HUES64 (cell line): Measurements from ENCODE around the gene ABT1.

Experiments
- H3K27ac ChIP-seq: 2 replicates; pipeline ENCODE4 v1.7.0; 2013; ENCODE audit warnings: low read depth, low read length, inconsistent platforms
- H3K27me3 ChIP-seq: 2 replicates; pipeline ENCODE4 v1.6.1; 2013; ENCODE audit warnings: mild to moderate bottlenecking, low read length; ENCODE audit not compliant: insufficient read depth
- H3K36me3 ChIP-seq: 2 replicates; pipeline ENCODE4 v1.6.1; 2013; ENCODE audit warnings: mild to moderate bottlenecking, low read length; ENCODE audit not compliant: insufficient read depth
- H3K4me1 ChIP-seq: 2 replicates; pipeline ENCODE4 v1.6.1; 2013; ENCODE audit warnings: mild to moderate bottlenecking, low read length, moderate library complexity; ENCODE audit not compliant: insufficient read depth
- H3K4me3 ChIP-seq: 2 replicates; pipeline ENCODE4 v1.5.1; 2013; ENCODE audit warnings: mild to moderate bottlenecking, low read length, moderate library complexity
- H3K9ac ChIP-seq: 2 replicates; pipeline ENCODE4 v1.6.1; 2013; ENCODE audit warnings: mild to moderate bottlenecking, low read depth, low read length
- H3K9me3 ChIP-seq: 2 replicates; pipeline ENCODE4 v1.6.1; 2013; ENCODE audit warnings: low read depth, low read length; ENCODE audit not compliant: insufficient read depth
- WGBS: fragments of 150-250, 120-280 bp; methylation state at CpG from one replicate; pipeline ENCODE4 v1.1.7; 2013; ENCODE audit warnings: missing lambda C conversion rate; 5-methylcytosine and 5-hydroxymethylcytosine counted together

The ABT1 gene

GRCh38 chr6:26646074-26646473 lies 49.3 kb downstream of the ABT1 start:
- 0 out of 2 replicates have a peak, but pooled peaks cover 7% of the 10 kb centered on the region for H3K9me3 ChIP-seq
- no peak overlapping the region for H3K9ac ChIP-seq
- no CpG with 5 or more reads among the region's 1 CpG for WGBS
- no peak overlapping the region for H3K4me3 ChIP-seq
- no peak overlapping the region for H3K27ac ChIP-seq
- H3K27me3 ChIP-seq = no peaks in the 10 kb centered on the region
- no peaks in the 10 kb centered on the region for H3K4me1 ChIP-seq
- peaks cover 48% of the 10 kb centered on the region for H3K36me3 ChIP-seq
